ENCODE measurements around the gene CES3.
"Not testable (repeated sequence)": the region's sequence is repeated elsewhere in the genome, so short reads cannot be mapped to it uniquely, and the experiment has no call there.

Gene CES3

GRCh38 chr16:66944054-66944441, 17.0 kb upstream of the CES3 start:
- FAIRE-seq (no peak), DNase-seq (ENCODE audit: insufficient read length, low spot score) (no peak)

GRCh38 chr16:66944971-66945370, 16.1 kb upstream of the CES3 start:
- not testable (repeated sequence) for FAIRE-seq; DNase-seq (ENCODE audit: insufficient read length, low spot score)

GRCh38 chr16:66945939-66946338, 15.1 kb upstream of the CES3 start:
- DNase-seq (ENCODE audit: insufficient read length, low spot score) (no peak), FAIRE-seq (no peak)

- FAIRE-seq (no peak), DNase-seq (ENCODE audit: insufficient read length, low spot score) (no peak)
Observed at GRCh38 chr16:66946541-66946940, 14.5 kb upstream of the CES3 start.

- FAIRE-seq, result no peak
Observed at GRCh38 chr16:66946974-66947301, 14.1 kb upstream of the CES3 start.

GRCh38 chr16:66947302-66948065, 13.6 kb upstream of the CES3 start:
- FAIRE-seq (peak; percentile 96), DNase-seq (ENCODE audit: insufficient read length, low spot score) (peak; percentile 82)

More at GRCh38 chr16:66946974-66947301, 14.1 kb upstream of the CES3 start:
- DNase-seq (ENCODE audit: insufficient read length, low spot score), result no peak

GRCh38 chr16:66948134-66948836, 12.8 kb upstream of the CES3 start:
- DNase-seq (ENCODE audit: insufficient read length, low spot score) (no peak), FAIRE-seq (peak; percentile 76)

- no peak for FAIRE-seq
- no peak for DNase-seq (ENCODE audit: insufficient read length, low spot score)
Observed at GRCh38 chr16:66948837-66949225, 12.2 kb upstream of the CES3 start.

GRCh38 chr16:66949472-66949871, 11.6 kb upstream of the CES3 start:
- DNase-seq (ENCODE audit: insufficient read length, low spot score) (no peak), FAIRE-seq (no peak)

GRCh38 chr16:66950437-66950836, 10.6 kb upstream of the CES3 start:
- DNase-seq (ENCODE audit: insufficient read length, low spot score), result no peak
- FAIRE-seq, result no peak

- DNase-seq (ENCODE audit: insufficient read length, low spot score), result no peak
- no peak for FAIRE-seq
Observed at GRCh38 chr16:66950971-66951790, 9.9 kb upstream of the CES3 start.

GRCh38 chr16:66952430-66953110, 8.5 kb upstream of the CES3 start:
- FAIRE-seq (no peak), DNase-seq (ENCODE audit: insufficient read length, low spot score) (no peak)

GRCh38 chr16:66953462-66954096, 7.5 kb upstream of the CES3 start:
- DNase-seq (ENCODE audit: insufficient read length, low spot score), result no peak
- no peak for FAIRE-seq

GRCh38 chr16:66954097-66954659, 6.9 kb upstream of the CES3 start:
- DNase-seq (ENCODE audit: insufficient read length, low spot score) (peak; percentile 58), FAIRE-seq (peak; percentile 88)

GRCh38 chr16:66955363-66956153, 5.5 kb upstream of the CES3 start:
- not testable (repeated sequence) for FAIRE-seq; DNase-seq (ENCODE audit: insufficient read length, low spot score)

- not testable (repeated sequence) for FAIRE-seq; DNase-seq (ENCODE audit: insufficient read length, low spot score)
Observed at GRCh38 chr16:66956154-66956457, 5.0 kb upstream of the CES3 start.

GRCh38 chr16:66958857-66959703, 2.0 kb upstream of the CES3 start:
- FAIRE-seq, result no peak
- no peak for DNase-seq (ENCODE audit: insufficient read length, low spot score)

GRCh38 chr16:66959704-66960161, 1.3 kb upstream of the CES3 start:
- no peak for DNase-seq (ENCODE audit: insufficient read length, low spot score)
- no peak for FAIRE-seq

Measured in GM19239 (cell line).